SH-SY5Y (cell line): ENCODE data around the gene EEF1AKMT3.

Experiments used
- GATA2 ChIP-seq: IDR thresholded peaks from 2 replicates; pipeline ENCODE4 v1.6.1; 2011; ENCODE audit warnings: mild to moderate bottlenecking, low read depth, low read length
- GATA3 ChIP-seq: IDR thresholded peaks from 2 replicates; pipeline ENCODE4 v1.6.1; 2011; ENCODE audit warnings: low read depth, mild to moderate bottlenecking, low read length, moderate library complexity

GRCh38 chr12:57741413-57741789 lies 31.0 kb upstream of the EEF1AKMT3 start:
- TF ChIP-seq GATA3 (no peak), GATA2 (no peak)
